Smooth muscle cell of the brain vasculature (primary cell): Measurements from ENCODE around the gene CDH1.
"Not testable (repeated sequence)": the region's sequence is repeated elsewhere in the genome, so short reads cannot be mapped to it uniquely, and the experiment has no call there.

Experiments used
- DNase-seq: peaks from one replicate; pipeline ENCODE4 v3.0.0-alpha.2; 2012; ENCODE audit warnings: low read depth, low spot score

CDH1 gene

GRCh38 chr16:68762996-68763756, 26.1 kb downstream of the CDH1 start:
- DNase-seq: no peak

- no peak for DNase-seq
Measured at GRCh38 chr16:68764862-68765261, 27.8 kb downstream of the CDH1 start.

- DNase-seq: no peak
Measured at GRCh38 chr16:68767581-68767980, 30.5 kb downstream of the CDH1 start.

- DNase-seq: no peak
Measured at GRCh38 chr16:68768175-68768574, 31.1 kb downstream of the CDH1 start.

GRCh38 chr16:68768771-68769170, 31.7 kb downstream of the CDH1 start:
- no peak for DNase-seq

GRCh38 chr16:68770671-68771070, 33.6 kb downstream of the CDH1 start:
- DNase-seq: no peak

GRCh38 chr16:68772030-68772681, 35.1 kb downstream of the CDH1 start:
- DNase-seq: no peak

- no peak for DNase-seq
Measured at GRCh38 chr16:68772871-68773270, 35.8 kb downstream of the CDH1 start.

- DNase-seq: no peak
Measured at GRCh38 chr16:68774982-68775634, 38.0 kb downstream of the CDH1 start.

- no peak for DNase-seq
Measured at GRCh38 chr16:68776821-68777485, 39.9 kb downstream of the CDH1 start.

GRCh38 chr16:68778551-68779231, 41.6 kb downstream of the CDH1 start:
- no peak for DNase-seq

- DNase-seq: no peak
Measured at GRCh38 chr16:68779891-68780290, 42.8 kb downstream of the CDH1 start.

GRCh38 chr16:68781784-68782183, 44.7 kb downstream of the CDH1 start:
- DNase-seq: no peak

GRCh38 chr16:68782198-68783174, 45.4 kb downstream of the CDH1 start:
- DNase-seq: no peak

- DNase-seq: no peak
Measured at GRCh38 chr16:68784226-68784625, 47.1 kb downstream of the CDH1 start.

- no peak for DNase-seq
Measured at GRCh38 chr16:68784721-68785120, 47.6 kb downstream of the CDH1 start.

GRCh38 chr16:68785715-68786114, 48.6 kb downstream of the CDH1 start:
- DNase-seq: no peak

- DNase-seq: no peak
Measured at GRCh38 chr16:68786685-68787418, 49.8 kb downstream of the CDH1 start.

- DNase-seq: not testable (repeated sequence)
Measured at GRCh38 chr16:68787419-68787807, 50.3 kb downstream of the CDH1 start.
